Measurements from ENCODE around the gene MINDY3. TPM values are rescaled to one million over a fixed set of nuclear protein-coding genes. Genes with fewer than 3 reads are reported as not detected.
A peak's percentile ranks its signal among the peaks of the same experiment; 100 is the strongest.

The MINDY3 gene
- total and polyA plus RNA-seq, 12 donors, result 10.8 to 26.0 (median 22.2) TPM

DNA sequence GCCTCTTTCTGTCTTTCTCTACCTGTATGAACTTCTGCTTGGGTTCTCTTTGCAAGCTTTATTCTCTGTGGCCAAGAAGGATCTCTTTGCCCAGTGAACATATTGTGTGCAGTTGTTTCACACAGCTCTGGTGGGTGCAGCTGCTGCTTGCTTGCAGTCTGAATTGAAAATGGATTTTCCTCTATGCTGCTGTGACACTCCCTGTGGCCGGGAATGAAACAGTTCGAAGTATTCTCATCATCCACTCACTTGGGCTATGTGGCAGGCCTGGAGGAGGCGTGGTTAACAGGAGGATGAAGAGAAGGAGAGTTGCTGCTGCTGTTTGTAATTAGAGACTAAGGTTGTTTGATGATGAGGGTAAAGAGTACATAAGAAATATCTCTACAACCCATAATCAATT is 112.2 kb downstream of the MINDY3 start:
- WGBS, 2 donors, result 57 to 65% methylated on average over 3 of the region's 3 CpGs
- Histone ChIP-seq H3K27ac (no peak overlapping the region), H3K27me3 (peaks cover 0 to 5% (median 0%) of the 10 kb centered on the region in 7 donors), H3K9me3 (no peaks in the 10 kb centered on the region), H3K36me3 (no peaks in the 10 kb centered on the region), H3K4me3 (no peak overlapping the region), H3K4me1 (peaks cover 0 to 8% (median 0%) of the 10 kb centered on the region in 9 donors)
- ATAC-seq, result no peak
- intact Hi-C loops (cut with DNase I), result no loop called here
- TF ChIP-seq, protein P1, sequence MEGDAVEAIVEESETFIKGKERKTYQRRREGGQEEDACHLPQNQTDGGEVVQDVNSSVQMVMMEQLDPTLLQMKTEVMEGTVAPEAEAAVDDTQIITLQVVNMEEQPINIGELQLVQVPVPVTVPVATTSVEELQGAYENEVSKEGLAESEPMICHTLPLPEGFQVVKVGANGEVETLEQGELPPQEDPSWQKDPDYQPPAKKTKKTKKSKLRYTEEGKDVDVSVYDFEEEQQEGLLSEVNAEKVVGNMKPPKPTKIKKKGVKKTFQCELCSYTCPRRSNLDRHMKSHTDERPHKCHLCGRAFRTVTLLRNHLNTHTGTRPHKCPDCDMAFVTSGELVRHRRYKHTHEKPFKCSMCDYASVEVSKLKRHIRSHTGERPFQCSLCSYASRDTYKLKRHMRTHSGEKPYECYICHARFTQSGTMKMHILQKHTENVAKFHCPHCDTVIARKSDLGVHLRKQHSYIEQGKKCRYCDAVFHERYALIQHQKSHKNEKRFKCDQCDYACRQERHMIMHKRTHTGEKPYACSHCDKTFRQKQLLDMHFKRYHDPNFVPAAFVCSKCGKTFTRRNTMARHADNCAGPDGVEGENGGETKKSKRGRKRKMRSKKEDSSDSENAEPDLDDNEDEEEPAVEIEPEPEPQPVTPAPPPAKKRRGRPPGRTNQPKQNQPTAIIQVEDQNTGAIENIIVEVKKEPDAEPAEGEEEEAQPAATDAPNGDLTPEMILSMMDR (IDR thresholded peaks at IDR 0.05), result no peak
- no peak for DNase-seq

DNA sequence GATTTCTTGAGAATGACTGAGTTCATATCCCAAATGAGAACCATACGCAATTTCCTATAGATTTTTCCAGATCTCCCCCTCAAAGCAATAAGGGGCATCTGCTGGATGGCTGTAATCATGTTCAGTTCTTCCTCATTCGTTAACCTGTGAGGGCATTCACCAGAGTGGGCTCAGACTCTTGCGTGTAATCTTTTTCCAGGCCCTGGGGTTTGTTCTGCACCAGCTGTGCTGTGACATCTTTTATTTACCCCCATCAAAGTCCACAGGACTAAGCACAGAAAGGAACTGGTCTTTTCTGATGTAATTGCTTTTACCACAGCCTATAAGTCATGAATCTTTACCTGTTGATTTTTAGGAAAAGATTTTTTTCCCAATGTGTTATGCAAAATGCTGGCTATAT is 112.7 kb downstream of the MINDY3 start:
- TF ChIP-seq, protein P1 (IDR thresholded peaks at IDR 0.05), result no peak
- WGBS, 2 donors, result 90 to 92% methylated on average over 3 of the region's 3 CpGs
- intact Hi-C loops (cut with DNase I), result no loop called here

DNA sequence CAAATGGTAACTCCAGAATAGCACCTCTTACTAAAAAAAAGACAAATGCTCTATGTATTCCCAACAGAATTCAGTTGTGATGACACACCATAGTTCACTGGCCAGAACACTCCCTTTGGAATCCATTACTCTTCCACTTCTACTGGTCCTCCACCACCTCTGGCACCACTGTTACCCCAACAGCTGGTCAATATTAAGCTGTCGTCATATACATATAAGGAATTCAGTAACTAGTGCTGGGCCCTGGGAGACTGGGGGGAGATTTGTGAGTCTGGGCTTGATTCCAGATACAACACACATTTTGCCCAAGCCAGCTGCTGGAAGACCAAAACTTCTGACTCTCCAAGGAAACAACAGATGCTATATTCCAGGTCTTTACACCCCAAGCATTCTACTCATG is 114.6 kb downstream of the MINDY3 start:
- ATAC-seq (peak; percentile 69 to 93 (median 91)), DNase-seq (peak in 1 of 2 donors; percentile 72)
- Histone ChIP-seq H3K27ac (no peak overlapping the region), H3K9me3 (no peaks in the 10 kb centered on the region), H3K27me3 (no peaks in the 10 kb centered on the region), H3K4me3 (no peak overlapping the region), H3K36me3 (no peaks in the 10 kb centered on the region), H3K4me1 (peaks cover 0 to 10% (median 0%) of the 10 kb centered on the region in 9 donors)
- TF ChIP-seq, protein P1 (IDR thresholded peaks at IDR 0.05), result no peak
- intact Hi-C loops (cut with DNase I), result no loop called here
- 63 to 75% methylated on average over 1 of the region's 1 CpG for WGBS, 2 donors

More for the DNA sequence above, 112.7 kb downstream of the MINDY3 start:
- H3K9me3 ChIP-seq, result no peaks in the 10 kb centered on the region
- no peaks in the 10 kb centered on the region for H3K36me3 ChIP-seq
- no peak overlapping the region for H3K4me3 ChIP-seq
- H3K4me1 ChIP-seq, result peaks cover 0 to 8% (median 0%) of the 10 kb centered on the region in 9 donors
- peaks cover 0 to 5% (median 0%) of the 10 kb centered on the region in 7 donors for H3K27me3 ChIP-seq
- no peak overlapping the region for H3K27ac ChIP-seq
- ATAC-seq, result no peak
- DNase-seq, result no peak

DNA sequence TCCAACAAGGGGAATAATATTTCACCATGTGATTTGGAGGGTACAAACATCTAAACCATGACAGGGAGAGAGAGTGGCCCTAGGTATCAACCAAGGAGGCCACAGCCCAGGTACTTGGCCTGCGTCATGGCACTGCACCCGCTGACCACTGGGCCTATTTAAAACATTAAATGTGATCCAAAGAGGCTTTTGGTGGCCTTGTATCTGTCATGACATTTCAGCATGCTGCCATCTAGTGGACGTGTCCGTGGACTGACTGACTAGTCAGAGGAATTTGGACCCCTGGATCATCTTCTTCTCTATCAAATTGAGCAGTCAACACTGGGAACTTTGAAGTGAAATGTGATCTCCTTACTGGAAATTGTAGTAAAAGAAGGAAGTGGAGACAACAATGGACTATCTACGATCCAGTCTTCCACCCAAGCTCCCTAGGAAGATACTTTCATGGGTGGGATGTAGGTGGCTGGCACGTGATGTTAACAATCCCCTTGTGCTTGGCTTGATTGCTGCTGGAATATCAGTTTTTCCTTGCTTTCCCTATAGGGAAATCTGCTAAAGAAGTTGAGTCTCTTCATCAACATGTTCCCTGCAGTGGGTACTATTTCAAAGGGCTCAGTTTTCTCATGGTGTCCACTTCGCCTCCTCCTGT is 116.0 kb downstream of the MINDY3 start:
- Histone ChIP-seq H3K4me1 (peaks cover 0 to 10% (median 0%) of the 10 kb centered on the region in 9 donors), H3K36me3 (no peaks in the 10 kb centered on the region), H3K27ac (no peak overlapping the region), H3K9me3 (no peaks in the 10 kb centered on the region), H3K27me3 (no peaks in the 10 kb centered on the region), H3K4me3 (no peak overlapping the region)
- ATAC-seq (no peak), DNase-seq (peak in 1 of 2 donors; percentile 40)
- TF ChIP-seq, protein P1 (IDR thresholded peaks at IDR 0.05), result peak in 8 of 9 donors; percentile 22 to 62 (median 48)
- 42 to 54% methylated on average over 7 of the region's 7 CpGs for WGBS, 2 donors
- intact Hi-C loops (cut with DNase I), result no loop called here
